HG03108 (cell line): ENCODE data around the gene P3H4.

ENCODE experiments used
- ATAC-seq: cut with Tn5 transposase; IDR thresholded peaks from one replicate; pipeline ENCODE4 v1.9.1; 2021; ENCODE audit warnings: moderate library complexity; ENCODE audit not compliant: unreplicated experiment

Gene P3H4

DNA sequence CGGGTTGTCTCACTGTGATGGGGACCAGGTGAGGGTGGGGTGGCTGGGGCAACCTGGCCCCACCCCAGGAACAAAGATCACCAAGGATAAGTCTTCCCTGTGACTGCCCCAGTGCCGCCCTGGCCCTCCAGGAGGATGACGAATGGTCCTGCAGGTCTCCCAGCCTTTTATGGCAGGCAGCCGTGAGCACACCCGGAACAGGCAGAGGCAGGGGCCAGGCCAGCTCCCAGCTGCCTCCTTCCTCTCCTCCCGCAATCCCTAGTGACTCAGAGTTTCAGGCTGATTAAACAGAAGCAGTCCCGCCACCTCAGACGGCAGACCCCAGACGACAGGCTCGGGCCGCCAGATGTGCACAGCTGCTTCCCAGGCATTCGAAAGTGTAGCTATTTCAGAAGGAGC, 38.6 kb downstream of the P3H4 start:
- ATAC-seq = no peak

DNA sequence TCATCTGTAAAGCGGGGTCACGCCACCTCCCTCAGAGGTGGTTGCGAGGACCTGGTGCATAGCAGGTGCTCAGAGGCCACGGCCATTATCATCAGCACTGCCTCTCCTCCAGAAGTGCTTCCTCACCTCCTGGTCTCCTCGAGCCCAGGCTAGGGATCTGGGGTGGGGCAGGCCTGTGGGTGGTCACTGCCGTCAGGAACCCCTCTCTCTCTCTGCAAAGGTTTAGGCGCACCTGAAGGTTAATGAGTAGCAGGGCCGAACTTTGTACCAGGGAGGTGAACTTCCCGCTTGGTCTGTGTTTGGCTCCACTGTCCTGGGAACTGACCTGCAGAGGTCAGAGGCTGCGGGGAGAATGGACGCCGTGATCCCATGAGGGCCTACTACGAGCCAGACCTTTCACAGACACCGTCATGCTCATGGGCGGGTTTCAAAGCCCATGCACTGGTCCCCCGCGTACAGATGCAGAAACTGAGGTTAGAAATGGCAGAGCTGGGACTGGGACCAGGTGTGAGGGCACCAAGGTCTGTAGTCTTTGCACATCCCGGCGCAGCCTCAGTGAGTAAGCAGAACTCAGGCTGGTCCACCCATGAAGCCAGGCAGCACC, 39.1 kb downstream of the P3H4 start:
- ATAC-seq = no peak

DNA sequence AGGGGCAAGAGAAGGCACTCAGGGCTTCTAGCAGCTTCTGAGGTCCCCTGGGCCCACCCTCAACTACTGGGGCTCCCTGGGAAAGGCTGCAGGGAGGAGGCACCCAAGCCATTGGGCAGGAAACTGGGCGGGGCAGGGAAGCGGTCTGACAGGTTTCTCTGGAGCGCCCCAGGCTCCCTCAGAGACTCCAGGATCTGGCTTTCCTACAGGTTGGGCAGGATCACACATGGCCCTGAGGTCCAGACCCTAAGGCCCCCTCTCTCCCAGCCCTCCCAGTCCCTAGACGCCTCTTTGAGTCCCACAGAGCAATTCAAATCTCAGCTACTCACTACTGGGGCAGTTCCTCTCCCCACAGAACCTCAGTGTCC, 39.5 kb downstream of the P3H4 start:
- ATAC-seq = no peak

DNA sequence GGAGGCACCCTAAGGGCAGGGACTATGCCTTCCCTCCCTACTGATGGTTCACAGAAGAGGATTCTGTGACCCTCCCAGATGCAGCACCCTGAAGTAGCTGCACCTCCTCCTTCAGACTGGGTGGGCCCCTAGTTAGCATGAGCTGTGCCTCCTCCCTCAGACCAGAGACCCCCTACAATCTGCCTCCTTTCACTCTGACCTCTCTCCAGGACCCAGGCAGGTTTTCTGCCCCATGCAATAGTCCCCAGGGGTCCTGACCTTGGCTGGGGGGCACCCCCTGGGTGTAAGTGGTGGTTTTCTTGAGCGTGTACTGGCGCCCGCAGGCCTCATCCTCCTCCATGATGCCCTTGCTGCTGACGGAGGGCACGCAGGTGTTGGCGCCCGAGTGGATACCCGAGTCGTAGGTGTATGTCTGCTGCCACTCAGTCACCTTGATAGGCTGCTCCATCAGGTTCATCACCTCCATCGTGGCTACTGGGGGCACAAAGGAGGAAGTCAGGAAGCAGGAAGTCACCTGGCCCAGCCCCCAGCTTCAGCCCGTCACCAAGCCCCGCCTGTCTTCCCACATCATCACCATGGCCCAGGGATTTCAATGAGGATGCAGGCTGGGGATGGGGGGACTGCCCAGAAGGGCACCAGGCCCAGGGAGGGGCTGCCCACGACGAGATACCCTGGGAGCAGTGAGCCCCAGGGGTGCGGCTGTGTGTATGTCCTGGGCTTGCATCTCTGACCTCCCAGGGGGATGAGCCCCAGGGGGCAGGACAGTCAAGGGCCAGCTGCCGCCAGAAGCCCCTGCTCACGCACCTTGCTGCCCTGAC, 40.2 kb downstream of the P3H4 start:
- no peak for ATAC-seq

DNA sequence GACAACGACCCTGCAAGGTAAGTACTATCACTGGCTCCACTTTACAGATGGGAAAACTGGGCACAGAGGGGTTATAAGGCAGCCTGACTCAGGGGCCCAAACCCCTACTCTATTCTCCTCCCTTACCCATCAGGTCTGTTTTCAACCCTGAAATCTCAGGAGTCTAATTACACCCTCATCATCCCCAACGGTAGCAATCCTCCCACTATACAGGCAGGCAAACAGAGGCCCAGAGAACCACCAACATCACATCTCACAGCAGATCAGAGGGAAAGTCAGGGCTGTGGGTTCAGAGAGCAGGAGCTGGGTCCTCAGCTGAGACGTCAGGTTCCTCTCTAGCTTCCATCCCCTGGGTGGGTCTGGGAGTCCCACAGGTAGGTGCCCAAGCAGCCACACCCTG, 41.8 kb downstream of the P3H4 start:
- no peak for ATAC-seq

DNA sequence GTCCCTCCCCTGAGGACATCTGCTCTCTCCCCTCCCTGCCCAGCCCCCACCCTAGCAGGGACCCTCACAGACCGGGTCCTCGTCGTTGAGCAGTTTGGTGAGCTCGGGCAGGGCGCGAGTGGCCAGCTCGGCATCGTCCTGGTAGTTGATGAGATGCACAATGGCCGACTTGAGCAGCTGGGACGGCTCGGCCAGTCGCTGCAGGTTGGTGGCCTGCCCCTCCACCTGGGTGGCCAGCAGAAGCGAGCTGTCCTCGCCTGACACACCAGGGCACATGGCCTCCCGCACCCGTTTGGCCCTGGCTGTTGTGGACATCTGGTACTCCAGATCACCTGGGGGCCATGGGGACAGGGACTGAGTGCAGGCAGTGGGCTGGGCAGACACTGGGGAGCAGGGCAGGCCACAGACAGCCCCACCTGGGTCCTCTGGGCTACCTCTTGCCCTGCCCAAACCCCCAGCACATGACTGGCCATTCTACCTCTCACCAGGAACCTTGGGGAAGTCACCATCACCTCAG, 42.3 kb downstream of the P3H4 start:
- no peak for ATAC-seq

DNA sequence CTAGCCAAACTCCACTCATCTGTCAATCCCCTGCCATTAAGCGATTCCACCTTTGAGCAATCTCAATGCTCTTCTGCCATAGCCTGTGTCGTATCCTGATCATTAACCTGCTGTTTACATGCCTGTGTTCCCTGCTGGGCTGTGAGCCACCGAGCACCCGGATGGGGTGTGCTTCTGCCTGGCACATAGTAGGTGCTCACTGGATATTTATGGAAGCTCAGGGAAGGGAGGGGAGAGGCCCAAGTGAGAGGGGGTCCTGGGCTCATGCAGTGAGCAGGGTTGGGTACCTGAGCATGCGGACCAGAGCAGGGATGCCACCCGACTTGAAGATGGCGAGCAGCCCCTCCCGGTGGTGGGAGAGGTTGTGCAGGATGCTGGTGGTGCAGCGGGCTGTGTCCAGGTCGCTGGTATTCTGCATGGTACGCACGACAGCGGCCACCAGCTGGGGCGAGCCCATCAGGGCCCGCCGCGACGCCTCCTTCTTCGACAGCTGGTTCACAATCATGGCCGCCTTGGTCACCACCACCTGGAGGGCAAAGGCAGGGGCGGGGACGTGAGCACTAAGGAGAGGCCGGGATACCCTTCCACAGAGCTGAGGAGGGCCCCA, 43.0 kb downstream of the P3H4 start:
- ATAC-seq = no peak

DNA sequence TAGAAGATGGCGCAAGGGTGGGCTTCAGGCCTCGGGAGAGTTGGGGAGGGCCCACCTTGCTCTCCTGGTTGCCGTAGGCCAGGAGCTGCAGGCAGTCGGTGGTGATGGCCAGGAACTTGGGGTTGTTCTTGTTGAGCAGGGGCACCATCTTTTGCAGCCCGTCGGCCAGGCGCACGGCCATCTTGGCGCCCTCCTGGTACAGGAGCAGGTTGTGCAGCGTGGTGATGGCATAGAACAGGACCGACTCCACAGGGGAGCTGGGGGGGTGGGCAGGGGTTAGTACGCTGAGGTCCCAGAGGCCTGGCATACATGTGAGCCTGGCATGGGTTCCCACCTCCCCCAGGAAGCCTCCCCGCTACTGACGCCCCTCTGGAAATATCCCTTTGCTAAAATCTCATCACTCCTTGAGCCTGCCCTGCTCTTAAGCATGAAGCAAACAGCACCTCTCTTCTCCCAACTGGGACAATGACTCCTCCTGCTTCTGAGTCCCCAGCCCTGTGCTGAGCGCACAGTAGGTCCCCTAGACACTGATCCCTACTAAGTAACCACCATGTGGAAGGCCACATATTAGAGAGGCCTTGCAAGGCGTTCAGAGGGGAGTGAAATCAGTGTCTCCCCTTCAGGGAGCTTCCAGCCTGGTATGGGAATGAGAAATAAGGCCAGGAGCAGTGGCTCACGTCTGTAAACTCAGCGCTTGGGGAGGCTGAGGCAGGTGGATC, 44.3 kb downstream of the P3H4 start:
- no peak for ATAC-seq

DNA sequence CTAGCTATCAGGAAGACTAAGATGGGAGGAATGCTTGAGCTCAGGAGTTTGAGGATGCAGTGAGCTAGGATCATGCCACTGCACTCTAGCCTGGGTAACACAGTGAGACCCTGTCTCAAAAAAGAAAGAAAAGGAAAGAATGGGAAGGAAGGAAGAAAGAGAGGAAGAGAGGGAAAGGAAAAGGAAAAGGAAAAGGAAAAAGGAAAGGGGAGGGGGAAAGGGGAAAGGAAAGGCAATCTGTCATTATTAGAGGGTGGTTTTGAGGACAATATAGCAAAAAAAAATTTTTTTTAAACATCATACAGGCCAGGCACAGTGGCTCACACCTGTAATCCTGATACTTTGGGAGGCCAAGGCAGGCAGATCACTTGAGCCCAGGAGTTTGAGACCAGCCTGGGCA, 45.6 kb downstream of the P3H4 start:
- ATAC-seq = no peak

DNA sequence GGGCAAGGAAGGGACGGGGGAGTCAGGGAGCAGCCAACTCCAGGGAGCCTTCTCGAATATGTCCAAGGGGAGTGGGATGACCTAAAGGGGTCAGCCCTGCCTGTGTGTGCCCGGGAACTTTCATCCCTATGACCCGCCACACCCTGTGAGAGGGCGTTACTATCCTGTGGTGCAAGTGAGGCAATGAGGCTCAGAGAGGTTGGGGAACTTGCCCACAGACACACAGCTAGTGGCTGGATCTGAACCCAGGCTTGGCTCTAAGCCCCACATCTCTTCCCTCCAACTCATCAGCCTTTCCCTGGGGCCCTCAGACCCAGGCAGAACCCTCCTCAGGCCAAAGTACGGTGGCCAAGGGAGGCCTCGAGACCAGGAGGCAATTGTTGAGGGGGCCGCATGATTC, 48.4 kb downstream of the P3H4 start:
- ATAC-seq = no peak

DNA sequence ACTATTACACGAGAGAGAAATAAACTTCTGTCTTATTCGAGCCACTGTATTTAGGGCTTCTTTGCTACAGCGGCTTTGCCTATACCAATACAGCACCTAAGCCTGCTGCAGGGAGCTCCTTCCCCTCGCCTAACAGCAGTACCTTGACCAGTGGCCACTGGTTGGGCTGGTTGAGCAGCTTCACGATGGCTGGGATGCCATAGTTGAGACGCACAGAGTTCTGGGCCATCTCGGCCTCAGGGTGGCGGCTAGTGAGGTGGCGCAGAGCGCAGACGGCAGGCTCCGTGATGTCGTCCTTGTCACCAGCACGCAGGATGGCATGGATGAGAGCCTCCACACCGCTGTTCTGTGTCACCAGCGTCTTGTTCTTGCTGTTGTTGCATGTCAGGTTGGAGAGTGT, 48.9 kb downstream of the P3H4 start:
- ATAC-seq = no peak

DNA sequence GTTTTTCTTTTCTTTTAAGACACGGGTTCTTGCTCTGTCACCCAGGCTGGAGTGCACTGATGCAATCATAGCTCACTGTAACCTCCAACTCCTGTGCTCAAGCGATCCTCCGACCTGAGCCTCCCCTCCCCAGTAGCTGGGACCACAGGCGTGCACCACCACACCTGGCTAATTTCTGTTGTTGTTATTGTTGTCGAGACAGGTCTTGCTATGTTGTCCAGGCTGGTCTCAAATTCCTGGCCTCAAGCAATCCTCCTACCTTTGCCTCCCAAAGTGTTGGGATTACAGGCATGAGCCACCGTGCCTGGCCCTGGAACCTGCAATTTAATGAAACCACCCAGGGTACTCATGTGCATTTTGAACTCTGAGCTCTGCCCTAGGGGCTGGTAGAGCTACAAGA, 49.4 kb downstream of the P3H4 start:
- no peak for ATAC-seq

DNA sequence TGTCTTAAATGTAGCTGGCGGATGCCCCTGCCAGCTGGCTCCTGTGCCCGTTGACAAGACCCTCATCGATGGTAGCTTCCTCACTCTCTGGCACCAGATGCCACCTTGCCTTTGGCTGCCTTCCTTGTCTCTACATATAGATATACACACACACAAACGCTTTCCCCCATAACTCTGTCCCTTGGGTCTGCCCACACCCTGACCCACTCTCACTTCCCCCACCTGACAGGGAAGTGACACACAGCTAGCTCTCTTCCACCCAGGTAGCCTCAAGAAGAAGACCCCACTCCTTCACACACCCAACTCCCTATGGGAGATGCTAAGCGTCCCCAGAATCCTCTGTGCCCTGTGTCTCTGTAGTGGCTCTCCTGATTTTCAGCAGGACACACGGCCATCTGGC, 50.9 kb downstream of the P3H4 start:
- ATAC-seq = no peak

DNA sequence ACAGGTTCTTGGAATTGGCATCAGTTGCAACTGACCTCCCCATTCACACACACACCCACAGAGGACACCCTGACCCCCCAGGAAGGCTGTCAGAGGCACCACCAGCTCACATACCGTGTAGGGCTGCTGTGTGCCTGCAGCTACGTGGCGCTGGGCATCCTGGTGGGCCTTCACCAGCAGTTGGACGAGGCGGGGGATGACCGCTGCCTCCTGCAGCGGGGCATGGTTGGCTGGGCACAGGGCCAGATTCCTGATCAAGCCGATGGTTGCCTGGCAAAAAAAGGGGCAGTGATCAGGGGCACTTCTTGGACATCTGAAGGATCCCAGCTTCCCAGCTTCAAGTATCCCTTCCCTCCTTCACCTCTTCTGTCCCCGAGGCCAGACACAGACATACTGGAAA, 53.1 kb downstream of the P3H4 start:
- ATAC-seq = no peak

DNA sequence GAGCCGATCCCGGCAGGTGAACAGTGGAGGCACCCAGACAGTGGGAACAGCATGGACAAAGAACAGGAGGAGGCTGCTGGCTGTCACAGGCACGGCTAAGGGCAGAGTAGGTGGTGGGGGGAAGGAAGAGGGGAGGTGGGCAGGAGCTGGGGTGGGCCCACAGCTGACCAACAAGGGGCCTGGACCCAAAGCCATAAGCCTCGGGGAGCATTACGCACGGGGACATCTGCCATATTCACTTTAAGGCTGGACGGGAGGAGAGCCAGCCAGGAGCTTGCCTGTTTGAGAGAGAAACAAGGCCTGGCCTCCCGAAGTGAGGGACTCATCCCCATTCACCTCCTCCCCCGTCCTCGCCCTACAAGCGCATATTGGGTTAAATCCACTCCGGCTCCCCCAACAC, 57.7 kb downstream of the P3H4 start:
- no peak for ATAC-seq
